NB4 (cell line): ENCODE data around the gene OTOS.

Experiments used
- DNase-seq: peaks from one replicate; pipeline ENCODE4 v3.0.0; 2010; ENCODE audit warnings: low read depth
- H3K4me3 ChIP-seq: one replicate; pipeline ENCODE4 v1.5.1; 2011; ENCODE audit warnings: mild to moderate bottlenecking, low read depth, low read length, moderate library complexity
- CTCF ChIP-seq: IDR thresholded peaks from one replicate; pipeline ENCODE4 v1.5.1; 2012; ENCODE audit warnings: low read depth, low read length
- MAX ChIP-seq: IDR thresholded peaks from 2 replicates; pipeline ENCODE4 v1.6.1; 2011; ENCODE audit warnings: low read depth, low read length
- MYC ChIP-seq: IDR thresholded peaks from 2 replicates; pipeline ENCODE4 v1.6.1; 2011; ENCODE audit warnings: low read depth, low read length
- POLR2A ChIP-seq: IDR thresholded peaks from 2 replicates; pipeline ENCODE4 v1.6.1; 2011; ENCODE audit warnings: mild to moderate bottlenecking; ENCODE audit not compliant: insufficient read length; ENCODE audit errors: extremely low read depth

Gene OTOS

GRCh38 chr2:240136671-240137292, 3.7 kb downstream of the OTOS start:
- no peak for DNase-seq
- TF ChIP-seq MYC (no peak), POLR2A (no peak), MAX (no peak), CTCF (no peak)
- H3K4me3 ChIP-seq: peak overlapping the region; percentile 59

- TF ChIP-seq MAX (peak; percentile 47; the same call in 1 of the 2 replicates), POLR2A (peak; percentile 60), CTCF (no peak)
- DNase-seq: peak; percentile 93
These were observed 4.3 kb downstream of the OTOS start, which contains the start of gene COPS9 for GRCh38 chr2:240136013-240136670. Gene COPS9 (minus strand): TSS chr2:240136305. CDS start chr2:240136284, 21 bp downstream.

GRCh38 chr2:240135706-240136012, 4.8 kb downstream of the OTOS start:
- DNase-seq: no peak
- H3K4me3 ChIP-seq: peak overlapping the region; percentile 76
- TF ChIP-seq POLR2A (no peak), CTCF (no peak)

More at GRCh38 chr2:240136013-240136670, 4.3 kb downstream of the OTOS start, which contains the start of gene COPS9:
- peak within 1 kb of the TSS; percentile 76 for H3K4me3 ChIP-seq

- no peak for DNase-seq
- TF ChIP-seq CTCF (no peak), POLR2A (no peak), MYC (no peak), MAX (no peak)
- H3K4me3 ChIP-seq: peak overlapping the region; percentile 76
These were observed 5.4 kb downstream of the OTOS start for GRCh38 chr2:240134956-240135520.

GRCh38 chr2:240134466-240134865, 6.0 kb downstream of the OTOS start:
- TF ChIP-seq CTCF: no peak
- TF ChIP-seq MAX: no peak
- TF ChIP-seq MYC: no peak
- no peak for TF ChIP-seq POLR2A
- H3K4me3 ChIP-seq: peak overlapping the region; percentile 76
- no peak for DNase-seq

- TF ChIP-seq MAX (no peak), POLR2A (no peak), CTCF (no peak), MYC (no peak)
- DNase-seq: no peak
- no peak overlapping the region for H3K4me3 ChIP-seq
These were observed 7.1 kb downstream of the OTOS start for GRCh38 chr2:240133401-240133800.
